ENCODE measurements around the gene GRAMD4.

DNA sequence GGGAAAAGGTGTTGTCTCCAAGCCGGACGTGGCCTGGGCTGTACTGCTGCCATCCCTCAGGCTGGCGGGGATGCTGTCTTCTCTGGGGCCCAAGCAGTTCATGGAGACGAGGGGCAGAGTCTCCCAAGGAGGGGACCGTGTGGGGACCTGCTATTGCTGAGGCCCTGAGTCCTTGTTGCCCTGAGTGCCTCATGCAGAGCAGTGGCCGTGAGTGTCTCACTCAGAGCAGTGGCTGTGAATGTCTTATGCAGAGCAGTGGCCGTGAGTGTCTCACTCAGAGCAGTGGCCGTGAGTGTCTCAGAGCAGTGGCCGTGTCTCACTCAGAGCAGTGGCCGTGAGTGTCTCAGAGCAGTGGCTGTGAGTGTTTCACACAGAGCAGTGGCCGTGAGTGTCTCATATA, 54.7 kb downstream of the GRAMD4 start:
- TF ChIP-seq POLR2AphosphoS5 (IDR thresholded peaks at IDR 0.05; ENCODE audit: low read depth, low read length) (no peak), NFIC (IDR thresholded peaks at IDR 0.05; ENCODE audit: borderline replicate concordance) (no peak), GABPA (IDR thresholded peaks at IDR 0.05; ENCODE audit: low read depth) (no peak), EZH2phosphoT487 (IDR thresholded peaks at IDR 0.05; ENCODE audit: borderline replicate concordance, low read depth) (no peak), CTCF (IDR thresholded peaks at IDR 0.05) (no peak), REST (IDR thresholded peaks at IDR 0.05; ENCODE audit: low read depth, low read length) (no peak), MEF2A (IDR thresholded peaks at IDR 0.05; ENCODE audit: borderline replicate concordance, low read depth) (no peak), EP300 (IDR thresholded peaks at IDR 0.05; ENCODE audit: borderline replicate concordance in 1 of 2, low read depth in 1 of 2, low read length in 1 of 2) (no peak), TAF1 (IDR thresholded peaks at IDR 0.05; ENCODE audit: borderline replicate concordance, low read depth, low read length) (no peak), FOXM1 (IDR thresholded peaks at IDR 0.05; ENCODE audit: low read depth) (no peak), SIN3A (IDR thresholded peaks at IDR 0.05; ENCODE audit: borderline replicate concordance, low read depth, low read length) (no peak), MAX (IDR thresholded peaks at IDR 0.05; ENCODE audit: low read depth) (no peak), CHD2 (IDR thresholded peaks at IDR 0.05; ENCODE audit: low read length, partially characterized antibody) (no peak)
- TF ChIP-seq, protein P1, sequence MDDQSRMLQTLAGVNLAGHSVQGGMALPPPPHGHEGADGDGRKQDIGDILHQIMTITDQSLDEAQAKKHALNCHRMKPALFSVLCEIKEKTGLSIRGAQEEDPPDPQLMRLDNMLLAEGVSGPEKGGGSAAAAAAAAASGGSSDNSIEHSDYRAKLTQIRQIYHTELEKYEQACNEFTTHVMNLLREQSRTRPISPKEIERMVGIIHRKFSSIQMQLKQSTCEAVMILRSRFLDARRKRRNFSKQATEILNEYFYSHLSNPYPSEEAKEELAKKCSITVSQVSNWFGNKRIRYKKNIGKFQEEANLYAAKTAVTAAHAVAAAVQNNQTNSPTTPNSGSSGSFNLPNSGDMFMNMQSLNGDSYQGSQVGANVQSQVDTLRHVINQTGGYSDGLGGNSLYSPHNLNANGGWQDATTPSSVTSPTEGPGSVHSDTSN (IDR thresholded peaks at IDR 0.05), result no peak

All from SK-N-SH (cell line).